ENCODE measurements around the gene ZNF597.

The ZNF597 gene

GRCh38 chr16:3439637-3440036 lies 3.7 kb downstream of the ZNF597 start:
- no peak for TF ChIP-seq CTCF (IDR thresholded peaks at IDR 0.05; ENCODE audit: borderline replicate concordance, insufficient read depth, low read depth, low read length)
- H3K4me3 ChIP-seq (ENCODE audit: low read depth, low read length): no peak overlapping the region

GRCh38 chr16:3434373-3434772 lies 8.9 kb downstream of the ZNF597 start:
- no peak overlapping the region for H3K4me3 ChIP-seq (ENCODE audit: low read depth, low read length)
- no peak for TF ChIP-seq CTCF (IDR thresholded peaks at IDR 0.05; ENCODE audit: borderline replicate concordance, insufficient read depth, low read depth, low read length)

DNA sequence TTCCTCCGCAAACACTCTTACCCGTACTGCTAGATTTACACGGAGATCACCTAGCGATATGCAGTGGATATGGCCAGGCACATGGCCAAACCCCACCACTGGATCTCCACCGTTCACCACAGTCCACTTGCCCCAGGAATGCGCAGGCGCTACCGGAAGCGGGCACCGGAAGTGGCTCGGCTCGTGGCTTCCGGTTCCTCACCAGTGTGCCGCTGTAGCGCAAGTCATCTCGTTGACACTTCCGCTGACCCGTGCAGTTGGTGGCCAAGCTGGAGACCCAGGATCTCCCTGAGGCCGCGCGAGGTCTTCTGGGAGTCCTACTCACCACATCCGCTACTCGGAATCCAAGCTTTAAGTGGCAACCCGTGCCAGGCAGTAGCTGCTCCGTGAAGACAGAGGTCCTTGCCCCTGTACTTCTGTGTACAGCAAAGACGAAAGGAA lies 11.5 kb downstream of the ZNF597 start:
- no peak for TF ChIP-seq CTCF (IDR thresholded peaks at IDR 0.05; ENCODE audit: borderline replicate concordance, insufficient read depth, low read depth, low read length)
- H3K4me3 ChIP-seq (ENCODE audit: low read depth, low read length): no peak overlapping the region

DNA sequence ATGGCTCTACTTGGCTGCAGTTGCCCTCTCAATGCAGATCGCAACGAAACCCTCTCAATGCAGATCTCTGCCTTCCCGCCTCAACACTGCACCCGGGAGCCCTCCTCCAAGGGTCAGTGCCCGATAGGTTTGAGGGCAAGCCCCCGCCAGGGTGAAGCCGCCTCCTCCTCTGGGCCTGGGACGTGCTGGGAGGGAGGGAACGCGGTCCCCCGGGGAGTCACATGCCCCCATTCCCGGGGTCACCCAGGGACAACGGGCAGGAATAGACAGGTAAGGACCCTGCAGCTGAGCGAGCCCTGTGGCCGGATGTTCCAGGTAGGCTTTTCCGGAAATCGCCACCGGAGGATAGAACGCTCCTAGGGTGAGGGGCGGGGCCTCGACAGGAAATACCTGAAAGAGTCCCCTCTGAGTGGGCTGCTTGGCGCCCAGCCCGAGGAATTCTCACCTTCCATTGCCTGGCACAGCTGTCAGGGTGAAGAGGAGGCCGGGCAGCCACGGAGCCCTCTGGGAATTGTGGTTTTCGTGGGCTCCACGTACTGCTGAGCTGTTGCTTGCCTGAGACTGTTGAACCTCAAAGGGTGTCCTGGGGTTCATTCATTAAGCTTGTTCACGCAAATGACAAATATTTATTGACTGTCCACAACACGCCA lies 29.4 kb downstream of the ZNF597 start:
- no peak for TF ChIP-seq CTCF (IDR thresholded peaks at IDR 0.05; ENCODE audit: borderline replicate concordance, insufficient read depth, low read depth, low read length)
- no peak overlapping the region for H3K4me3 ChIP-seq (ENCODE audit: low read depth, low read length)

- H3K4me3 ChIP-seq (ENCODE audit: low read depth, low read length): no peak overlapping the region
- no peak for TF ChIP-seq CTCF (IDR thresholded peaks at IDR 0.05; ENCODE audit: borderline replicate concordance, insufficient read depth, low read depth, low read length)
Observed at GRCh38 chr16:3408561-3409197, 34.6 kb downstream of the ZNF597 start.

GRCh38 chr16:3401719-3402397 lies 41.4 kb downstream of the ZNF597 start:
- peak overlapping the region; percentile 86 for H3K4me3 ChIP-seq (ENCODE audit: low read depth, low read length)
- no peak for TF ChIP-seq CTCF (IDR thresholded peaks at IDR 0.05; ENCODE audit: borderline replicate concordance, insufficient read depth, low read depth, low read length)
